ENCODE measurements around the gene COPS2. TPM values are rescaled to one million over a fixed set of nuclear protein-coding genes. Genes with fewer than 3 reads are reported as not detected.

Gene COPS2
- total RNA-seq, 1 experiment from 2014 or later, result 80.9 TPM

DNA sequence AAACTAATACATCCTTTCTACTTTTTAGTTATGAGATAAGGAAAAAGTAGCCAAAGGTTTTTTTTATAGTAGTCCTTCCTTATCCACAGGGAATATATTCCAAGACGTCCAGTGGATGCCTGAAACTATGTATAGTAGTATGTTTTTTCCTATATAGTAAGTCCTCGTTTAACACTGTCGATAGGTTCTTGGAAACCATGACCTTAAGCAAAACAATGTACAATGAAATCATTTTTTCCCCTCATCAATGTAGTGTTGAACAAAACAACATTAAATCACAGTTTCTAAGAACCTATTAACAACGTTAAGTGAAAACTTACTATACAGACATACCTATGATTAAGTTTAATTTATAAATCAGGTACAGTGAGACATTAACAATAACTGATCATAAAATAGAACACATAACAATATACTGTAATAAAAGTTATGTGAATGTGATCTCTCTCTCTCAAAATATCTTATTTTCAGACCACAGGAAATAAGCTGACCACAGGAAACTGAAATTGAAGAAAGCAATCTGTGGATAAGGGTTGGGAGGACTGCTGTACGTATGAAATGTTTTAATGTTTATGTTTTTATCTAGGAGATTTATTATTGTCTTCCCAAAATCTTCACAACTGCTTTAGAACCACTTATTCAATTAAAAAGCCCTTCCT lies 20.6 kb downstream of the COPS2 start:
- TF ChIP-seq, protein P1, sequence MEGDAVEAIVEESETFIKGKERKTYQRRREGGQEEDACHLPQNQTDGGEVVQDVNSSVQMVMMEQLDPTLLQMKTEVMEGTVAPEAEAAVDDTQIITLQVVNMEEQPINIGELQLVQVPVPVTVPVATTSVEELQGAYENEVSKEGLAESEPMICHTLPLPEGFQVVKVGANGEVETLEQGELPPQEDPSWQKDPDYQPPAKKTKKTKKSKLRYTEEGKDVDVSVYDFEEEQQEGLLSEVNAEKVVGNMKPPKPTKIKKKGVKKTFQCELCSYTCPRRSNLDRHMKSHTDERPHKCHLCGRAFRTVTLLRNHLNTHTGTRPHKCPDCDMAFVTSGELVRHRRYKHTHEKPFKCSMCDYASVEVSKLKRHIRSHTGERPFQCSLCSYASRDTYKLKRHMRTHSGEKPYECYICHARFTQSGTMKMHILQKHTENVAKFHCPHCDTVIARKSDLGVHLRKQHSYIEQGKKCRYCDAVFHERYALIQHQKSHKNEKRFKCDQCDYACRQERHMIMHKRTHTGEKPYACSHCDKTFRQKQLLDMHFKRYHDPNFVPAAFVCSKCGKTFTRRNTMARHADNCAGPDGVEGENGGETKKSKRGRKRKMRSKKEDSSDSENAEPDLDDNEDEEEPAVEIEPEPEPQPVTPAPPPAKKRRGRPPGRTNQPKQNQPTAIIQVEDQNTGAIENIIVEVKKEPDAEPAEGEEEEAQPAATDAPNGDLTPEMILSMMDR (IDR thresholded peaks at IDR 0.05; ENCODE audit: unreplicated experiment), result no peak
- no peak for DNase-seq
- no TSS peak for BruUV-seq (replicated peaks)
- intact Hi-C loops (cut with micrococcal nuclease; ENCODE audit: unreplicated experiment), result loop anchor here (1.0 to 5.0 kb wide), 2 partner anchors 35 to 268 kb away; partner anchors contain the start of gene GALK2
- Mint-ChIP-seq H3K4me1 (ENCODE audit: low read depth, unreplicated experiment) (peaks cover 15% of the 10 kb centered on the region), H3K36me3 (ENCODE audit: insufficient read depth, unreplicated experiment) (peaks cover 33% of the 10 kb centered on the region), H3K27me3 (ENCODE audit: unreplicated experiment) (no peaks in the 10 kb centered on the region), H3K4me3 (ENCODE audit: low read depth, unreplicated experiment) (peak overlapping the region; percentile 46), H3K9me3 (ENCODE audit: low read depth, unreplicated experiment) (no peaks in the 10 kb centered on the region), H3K27ac (ENCODE audit: unreplicated experiment) (peak overlapping the region; percentile 83)
- CTCF ChIA-PET, result no interaction called here

- H3K4me3 Mint-ChIP-seq (ENCODE audit: low read depth, unreplicated experiment), result no peak overlapping the region
- no peaks in the 10 kb centered on the region for H3K9me3 Mint-ChIP-seq (ENCODE audit: low read depth, unreplicated experiment)
- intact Hi-C loops (cut with micrococcal nuclease; ENCODE audit: unreplicated experiment), result no loop called here
- CTCF ChIA-PET, result no interaction called here
- peaks cover 15% of the 10 kb centered on the region for H3K4me1 Mint-ChIP-seq (ENCODE audit: low read depth, unreplicated experiment)
- TF ChIP-seq, protein P1 (IDR thresholded peaks at IDR 0.05; ENCODE audit: unreplicated experiment), result no peak
- H3K36me3 Mint-ChIP-seq (ENCODE audit: insufficient read depth, unreplicated experiment), result peaks cover 35% of the 10 kb centered on the region
- no TSS peak for BruUV-seq (replicated peaks)
- H3K27me3 Mint-ChIP-seq (ENCODE audit: unreplicated experiment), result no peaks in the 10 kb centered on the region
- H3K27ac Mint-ChIP-seq (ENCODE audit: unreplicated experiment), result no peak overlapping the region
- DNase-seq, result no peak
These were observed 24.0 kb downstream of the COPS2 start for GRCh38 chr15:49131403-49131802.

GRCh38 chr15:49124371-49124770 lies 31.0 kb downstream of the COPS2 start:
- Mint-ChIP-seq H3K27ac (ENCODE audit: unreplicated experiment) (no peak overlapping the region), H3K36me3 (ENCODE audit: insufficient read depth, unreplicated experiment) (peaks cover 12% of the 10 kb centered on the region), H3K9me3 (ENCODE audit: low read depth, unreplicated experiment) (no peaks in the 10 kb centered on the region), H3K27me3 (ENCODE audit: unreplicated experiment) (no peaks in the 10 kb centered on the region), H3K4me1 (ENCODE audit: low read depth, unreplicated experiment) (no peaks in the 10 kb centered on the region), H3K4me3 (ENCODE audit: low read depth, unreplicated experiment) (no peak overlapping the region)
- CTCF ChIA-PET, result no interaction called here
- intact Hi-C loops (cut with micrococcal nuclease; ENCODE audit: unreplicated experiment), result no loop called here
- TF ChIP-seq, protein P1 (IDR thresholded peaks at IDR 0.05; ENCODE audit: unreplicated experiment), result no peak
- no TSS peak for BruUV-seq (replicated peaks)
- DNase-seq, result no peak

- intact Hi-C loops (cut with micrococcal nuclease; ENCODE audit: unreplicated experiment), result no loop called here
- Mint-ChIP-seq H3K4me1 (ENCODE audit: low read depth, unreplicated experiment) (no peaks in the 10 kb centered on the region), H3K36me3 (ENCODE audit: insufficient read depth, unreplicated experiment) (peaks cover 16% of the 10 kb centered on the region), H3K4me3 (ENCODE audit: low read depth, unreplicated experiment) (no peak overlapping the region), H3K27ac (ENCODE audit: unreplicated experiment) (no peak overlapping the region), H3K9me3 (ENCODE audit: low read depth, unreplicated experiment) (no peaks in the 10 kb centered on the region), H3K27me3 (ENCODE audit: unreplicated experiment) (no peaks in the 10 kb centered on the region)
- DNase-seq, result no peak
- TF ChIP-seq, protein P1 (IDR thresholded peaks at IDR 0.05; ENCODE audit: unreplicated experiment), result no peak
- no TSS peak for BruUV-seq (replicated peaks)
- CTCF ChIA-PET, result interaction anchor here (1.4 kb wide), 1 partner anchor 261 kb away, joined by 3 read pairs; no protein-coding TSS in a partner anchor
These were observed 32.8 kb downstream of the COPS2 start for GRCh38 chr15:49122541-49123062.

Measured in Calu3 (cell line).